NK-92 treated with Interleukin-12 subunit alpha and Interleukin-12 subunit beta, amount 100 ng/mL, for 24 hours (cell line): ENCODE data around the gene TUBB8B.
"Not testable (repeated sequence)": the region's sequence is repeated elsewhere in the genome, so short reads cannot be mapped to it uniquely, and the experiment has no call there.

Experiments
- DNase-seq: peaks from one replicate; lab custom pipeline; 2025; lab: John Stamatoyannopoulos, UW

The TUBB8B gene

DNA sequence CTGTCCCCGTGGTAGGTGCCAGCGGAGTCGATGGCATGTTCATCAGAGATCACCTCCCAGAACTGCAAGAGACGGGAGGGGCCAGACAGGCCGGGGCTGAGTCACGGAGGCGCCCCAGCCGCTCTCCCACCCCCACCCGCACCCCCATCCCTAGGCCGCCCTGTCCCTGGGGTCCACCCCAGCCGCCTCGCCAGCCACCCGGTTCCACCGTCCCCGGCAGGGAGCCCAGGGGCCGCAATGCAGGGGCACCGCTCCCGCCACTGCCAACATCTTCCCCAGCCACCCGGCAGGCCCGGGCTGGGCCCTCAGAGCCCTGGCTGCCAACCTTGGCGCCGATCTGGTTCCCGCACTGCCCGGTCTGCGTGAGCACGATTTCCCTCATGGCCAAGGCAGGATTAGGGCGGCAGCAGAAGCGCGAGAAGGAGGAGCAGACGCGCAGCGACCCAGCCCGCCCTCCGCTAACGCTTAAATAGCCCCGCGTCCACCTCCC lies at the start of gene TUBB8B:
Gene TUBB8B (minus strand): TSS at position 440 of the 490 bp plus-strand sequence. CDS start 58 bp downstream, at position 382.
- not testable (repeated sequence) for DNase-seq

DNA sequence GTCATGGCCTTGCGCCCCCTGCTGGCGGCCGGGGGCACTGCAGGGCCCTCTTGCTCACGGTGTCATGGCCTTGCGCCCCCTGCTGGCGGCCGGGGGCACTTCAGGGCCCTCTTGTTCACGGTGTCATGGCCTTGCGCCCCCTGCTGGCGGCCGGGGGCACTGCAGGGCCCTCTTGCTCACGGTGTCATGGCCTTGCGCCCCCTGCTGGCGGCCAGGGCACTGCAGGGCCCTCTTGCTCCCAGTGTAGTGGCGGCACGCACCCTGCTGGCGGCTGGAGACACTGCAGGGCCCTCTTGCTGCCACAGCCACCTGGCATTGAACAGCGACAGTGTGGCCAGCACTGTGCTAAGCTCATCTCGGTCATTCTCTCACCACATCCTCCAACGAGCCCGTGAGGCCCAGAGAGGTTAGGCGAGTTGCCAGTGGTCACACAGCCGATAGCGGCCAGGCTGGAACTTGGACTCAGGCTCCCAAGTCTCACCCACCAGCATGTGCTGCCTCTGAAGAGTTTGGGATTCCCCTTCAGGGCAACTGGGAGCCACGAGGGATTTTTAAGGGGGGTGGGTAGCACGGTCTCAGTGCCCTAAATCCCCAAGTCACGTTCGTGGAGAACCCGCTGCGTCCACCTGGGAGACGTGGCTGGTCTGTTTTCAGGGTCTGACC lies 48.0 kb upstream of the TUBB8B start:
- DNase-seq = not testable (repeated sequence)

DNA sequence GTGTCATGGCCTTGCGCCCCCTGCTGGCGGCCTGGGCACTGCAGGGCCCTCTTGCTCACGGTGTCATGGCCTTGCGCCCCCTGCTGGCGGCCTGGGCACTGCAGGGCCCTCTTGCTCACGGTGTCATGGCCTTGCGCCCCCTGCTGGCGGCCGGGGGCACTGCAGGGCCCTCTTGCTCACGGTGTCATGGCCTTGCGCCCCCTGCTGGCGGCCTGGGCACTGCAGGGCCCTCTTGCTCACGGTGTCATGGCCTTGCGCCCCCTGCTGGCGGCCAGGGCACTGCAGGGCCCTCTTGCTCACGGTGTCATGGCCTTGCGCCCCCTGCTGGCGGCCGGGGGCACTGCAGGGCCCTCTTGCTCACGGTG lies 47.3 kb upstream of the TUBB8B start:
- DNase-seq = not testable (repeated sequence)

DNA sequence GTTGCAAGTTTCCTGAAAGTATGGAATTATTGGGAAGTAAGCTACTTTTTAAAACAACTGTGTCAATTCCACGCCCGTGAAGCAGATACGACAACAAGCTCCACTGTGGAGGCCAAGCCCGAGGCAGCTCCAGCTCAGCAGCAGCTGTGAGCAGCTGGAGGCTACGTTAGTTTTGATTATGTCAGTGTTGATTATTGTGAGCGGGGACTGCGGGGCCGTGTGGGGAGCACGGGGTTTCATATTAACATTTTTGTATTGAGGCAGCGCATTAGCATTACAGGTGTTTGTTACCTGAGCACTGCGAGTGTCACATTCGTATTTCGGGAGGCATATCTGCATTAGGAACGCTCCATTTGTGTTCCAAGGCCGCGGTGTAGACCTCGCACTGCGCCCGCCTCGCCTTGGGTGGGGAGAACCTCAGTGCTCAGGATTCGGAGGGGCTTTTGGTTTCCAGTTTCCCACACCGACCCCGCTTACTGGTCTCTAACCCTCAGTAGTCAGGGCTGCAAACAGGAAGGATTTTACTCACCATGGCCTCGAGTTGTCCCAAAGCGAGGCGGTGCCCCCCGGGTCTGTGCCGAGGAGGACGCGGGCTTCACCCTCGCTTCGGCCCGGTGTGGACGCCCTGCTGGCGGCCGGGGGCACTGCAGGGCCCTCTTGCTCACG lies 46.8 kb upstream of the TUBB8B start:
- not testable (repeated sequence) for DNase-seq

DNA sequence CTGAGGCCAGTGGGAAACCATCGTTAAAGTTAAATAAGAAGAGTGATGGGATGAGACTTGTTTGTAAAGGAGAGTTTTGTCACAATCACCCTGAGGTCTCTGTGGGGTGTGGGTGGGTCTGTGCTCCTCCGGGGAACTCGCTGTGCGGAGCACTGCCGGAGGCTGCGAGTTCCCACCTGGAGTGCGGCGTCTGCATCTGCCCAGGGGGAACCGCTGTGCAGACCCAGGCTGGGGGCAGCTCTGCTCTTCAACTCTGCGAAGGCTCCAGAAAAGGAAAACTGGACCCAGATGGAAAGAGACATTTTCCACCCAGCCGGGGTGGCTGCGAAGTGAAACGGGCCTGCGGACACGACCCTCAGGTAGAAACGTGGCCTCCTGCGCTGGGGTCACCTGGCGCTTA lies 46.2 kb upstream of the TUBB8B start:
- not testable (repeated sequence) for DNase-seq

DNA sequence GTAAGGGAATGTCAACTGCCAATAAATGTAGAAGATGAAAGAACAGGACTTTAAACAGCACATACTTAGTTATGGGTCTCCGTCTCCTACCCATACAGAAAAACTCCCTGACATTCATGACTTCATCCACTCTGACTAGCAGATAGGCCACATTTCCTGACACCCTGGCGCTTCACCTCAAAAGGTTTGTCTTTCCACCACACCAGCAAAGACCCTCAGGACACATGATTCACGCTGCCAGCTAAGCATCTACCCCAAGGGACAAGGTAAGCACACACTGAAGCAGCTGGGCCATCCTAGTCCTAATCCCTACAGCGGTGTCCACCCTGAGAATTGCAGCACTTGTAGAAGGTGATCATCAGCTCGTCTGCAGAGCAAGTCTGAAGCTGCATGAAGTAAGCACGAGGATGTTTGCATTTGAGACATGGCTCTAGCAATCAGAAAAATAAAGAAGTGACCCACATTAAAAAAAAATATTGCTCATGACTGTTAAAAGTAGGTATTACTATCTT lies 44.5 kb upstream of the TUBB8B start:
- not testable (repeated sequence) for DNase-seq

DNA sequence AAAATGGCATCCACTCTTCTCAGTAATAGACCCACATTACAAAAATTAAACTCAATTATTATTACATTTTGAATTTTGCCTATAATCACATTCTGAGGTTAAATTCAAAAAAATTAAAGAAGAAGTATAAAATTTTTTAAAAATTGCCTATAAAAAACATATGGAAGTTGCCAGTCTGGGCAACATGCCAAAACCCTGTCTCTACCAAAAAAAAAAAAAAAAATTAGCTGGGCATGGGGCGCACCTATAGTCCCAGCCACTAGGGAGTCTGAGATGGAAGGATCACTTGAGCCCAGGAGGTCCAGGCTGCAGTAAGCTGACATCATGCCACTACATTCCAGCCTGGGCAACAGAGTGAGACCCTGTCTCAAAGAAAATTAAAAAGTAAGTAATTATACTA lies 42.1 kb upstream of the TUBB8B start:
- not testable (repeated sequence) for DNase-seq

DNA sequence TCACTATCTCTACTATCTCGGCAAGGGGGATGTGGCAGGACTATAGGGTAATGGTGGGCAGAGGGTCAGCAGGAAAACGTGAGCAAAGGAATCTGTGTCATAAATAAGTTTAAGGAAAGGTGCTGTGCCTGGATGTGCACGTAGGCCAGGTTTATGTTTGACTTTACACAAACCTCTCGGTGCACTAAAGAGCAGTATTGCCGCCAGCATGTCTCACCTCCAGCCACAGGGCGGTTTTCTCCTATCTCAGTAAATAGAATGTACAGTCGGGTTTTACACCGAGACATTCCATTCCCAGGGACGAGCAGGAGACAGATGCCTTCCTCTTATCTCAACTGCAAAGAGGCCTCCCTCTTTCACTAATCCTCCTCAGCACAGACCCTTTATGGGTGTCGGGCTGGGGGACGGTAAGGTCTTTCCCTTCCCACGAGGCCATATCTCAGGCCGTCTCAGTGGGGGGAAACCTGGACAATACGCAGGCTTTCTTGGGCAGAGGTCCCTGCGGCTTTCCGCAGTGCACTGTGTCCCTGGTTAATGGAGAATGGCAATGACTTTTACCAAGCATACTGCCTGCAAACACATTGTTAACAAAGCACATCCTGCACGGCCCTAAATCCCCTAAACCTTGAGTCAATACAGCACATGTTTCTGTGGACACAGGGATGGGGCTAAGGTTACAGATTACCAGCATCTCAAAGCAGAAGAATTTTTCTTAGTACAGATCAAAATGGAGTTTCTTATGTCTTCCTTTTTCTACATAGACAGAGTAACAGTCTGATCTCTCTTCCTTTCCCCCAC lies 41.2 kb upstream of the TUBB8B start:
- not testable (repeated sequence) for DNase-seq

DNA sequence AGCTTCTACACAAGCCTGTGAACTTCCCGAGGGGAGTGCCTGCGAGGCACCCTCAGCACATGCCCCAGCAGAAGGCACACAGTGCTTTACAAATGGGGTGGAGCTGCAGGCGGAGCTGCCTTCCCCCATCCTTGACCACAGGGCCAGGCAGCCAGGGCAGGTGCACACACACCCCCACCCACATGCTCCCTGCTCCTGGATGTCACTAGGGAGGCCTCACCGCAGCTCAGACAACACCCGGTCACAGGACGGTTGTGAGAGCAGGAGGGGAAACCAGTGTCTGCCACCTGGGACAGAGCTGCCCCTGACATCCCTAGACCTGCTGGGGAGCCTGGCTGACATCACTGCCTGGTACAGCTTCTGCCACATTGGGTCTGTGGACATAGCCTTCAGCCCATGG lies 39.7 kb upstream of the TUBB8B start:
- DNase-seq = not testable (repeated sequence)

DNA sequence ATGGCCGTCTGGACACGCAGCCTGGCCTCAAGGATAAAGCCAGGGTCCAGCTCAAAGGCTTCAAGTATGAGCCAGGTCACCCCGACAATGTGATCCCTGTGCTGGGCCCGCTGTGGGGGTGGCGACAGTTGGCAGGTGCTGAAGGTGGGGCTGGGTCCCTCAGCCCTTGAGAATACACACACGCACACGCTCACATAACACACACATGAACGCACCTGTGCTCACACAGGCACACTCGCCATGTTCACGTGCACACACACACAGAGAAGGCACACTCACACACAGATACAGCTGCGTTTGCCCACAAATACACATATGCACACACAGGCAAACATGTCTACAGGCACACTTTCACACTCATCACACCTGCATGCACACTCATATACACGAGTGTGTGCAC lies 35.4 kb upstream of the TUBB8B start:
- not testable (repeated sequence) for DNase-seq

DNA sequence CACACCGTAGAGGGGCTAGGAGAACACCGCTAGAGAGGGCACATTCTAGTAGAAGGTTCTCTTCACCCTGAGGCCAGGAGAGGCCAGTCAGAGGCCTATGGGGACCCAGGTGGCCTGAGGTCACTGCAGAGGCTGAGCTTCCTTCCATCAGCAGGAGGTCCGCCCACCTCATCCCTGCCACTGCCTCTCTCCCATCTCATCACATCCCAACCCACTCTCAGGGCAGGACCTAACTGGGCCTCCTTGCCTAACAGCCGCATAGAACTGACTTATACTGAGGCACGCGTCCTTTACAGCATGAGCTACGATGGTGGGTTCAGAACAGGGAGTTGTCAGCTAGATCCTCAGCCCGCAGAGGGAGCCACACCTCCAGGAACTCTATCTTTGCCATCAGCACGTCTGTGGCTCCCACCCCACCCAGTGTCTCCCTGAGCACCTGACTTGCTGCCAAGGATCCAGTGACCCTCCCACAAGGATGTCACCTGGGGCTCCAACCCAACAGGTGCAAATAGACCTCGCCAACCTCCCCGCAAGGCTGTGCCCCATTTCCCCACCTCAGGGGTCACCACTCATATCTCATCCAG lies 33.3 kb upstream of the TUBB8B start:
- not testable (repeated sequence) for DNase-seq

DNA sequence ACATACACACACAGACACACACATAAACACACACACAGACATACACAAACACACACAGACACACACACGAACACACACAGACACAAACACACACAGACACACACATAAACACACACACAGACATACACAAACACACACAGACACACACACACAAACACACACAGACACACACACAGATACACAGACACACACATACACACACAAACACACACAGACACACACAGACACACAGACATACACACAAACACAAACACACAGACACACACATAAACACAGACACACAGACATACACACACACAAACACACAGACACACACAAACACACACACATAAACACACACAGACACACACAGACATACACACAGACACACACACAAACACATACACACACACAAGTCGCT lies 31.5 kb upstream of the TUBB8B start:
- DNase-seq = not testable (repeated sequence)

DNA sequence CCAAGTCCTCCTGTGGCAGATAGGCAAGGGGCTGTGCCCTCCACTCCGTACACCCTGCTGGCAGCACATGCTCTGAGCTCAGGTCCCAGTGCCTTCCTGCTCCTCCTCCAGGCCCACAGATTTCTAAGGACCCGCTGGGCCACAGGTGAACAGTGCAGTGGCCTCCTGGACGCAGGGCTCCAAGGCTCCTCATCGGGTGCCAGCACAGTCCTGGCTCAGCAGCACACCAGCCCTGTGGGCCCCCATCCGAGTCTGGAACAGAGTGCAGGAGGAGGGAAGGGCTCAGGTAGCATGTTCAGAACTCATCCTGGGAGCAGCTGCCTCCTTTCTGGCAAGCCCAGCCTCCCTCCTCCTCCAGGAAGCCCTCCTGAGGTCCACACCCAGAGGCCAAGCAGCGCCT lies 30.8 kb upstream of the TUBB8B start:
- not testable (repeated sequence) for DNase-seq

DNA sequence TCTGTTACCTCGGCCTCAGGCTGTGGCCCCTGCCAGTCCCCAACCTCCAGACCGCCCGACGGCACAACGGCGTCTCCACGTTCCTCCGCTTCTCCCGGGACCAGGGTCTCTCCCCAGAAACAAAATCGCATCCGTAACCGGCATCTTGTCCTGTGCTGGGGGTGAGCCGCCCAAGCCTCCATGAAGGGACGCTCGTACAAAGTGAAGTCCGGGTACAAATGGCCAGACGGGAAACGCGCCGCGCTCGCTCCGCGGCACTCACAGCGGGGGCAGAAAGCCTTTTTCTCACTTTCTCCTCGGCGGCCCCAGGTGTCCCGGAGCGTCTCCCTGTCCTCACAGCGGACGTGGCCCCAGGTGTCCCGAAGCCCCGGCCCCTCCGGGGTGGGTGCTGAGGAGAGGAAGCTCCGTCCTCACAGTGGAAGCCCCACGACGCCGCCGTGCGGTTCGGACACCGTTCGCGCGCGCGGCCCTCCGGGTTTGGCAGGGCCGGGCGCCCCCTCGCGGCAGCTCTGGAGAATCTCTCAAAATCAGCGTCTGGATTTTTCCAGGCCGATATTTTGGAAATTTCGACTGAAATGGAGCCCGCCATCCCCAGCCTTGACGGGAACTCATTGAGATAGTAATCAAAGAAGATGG lies 26.2 kb upstream of the TUBB8B start:
- not testable (repeated sequence) for DNase-seq

DNA sequence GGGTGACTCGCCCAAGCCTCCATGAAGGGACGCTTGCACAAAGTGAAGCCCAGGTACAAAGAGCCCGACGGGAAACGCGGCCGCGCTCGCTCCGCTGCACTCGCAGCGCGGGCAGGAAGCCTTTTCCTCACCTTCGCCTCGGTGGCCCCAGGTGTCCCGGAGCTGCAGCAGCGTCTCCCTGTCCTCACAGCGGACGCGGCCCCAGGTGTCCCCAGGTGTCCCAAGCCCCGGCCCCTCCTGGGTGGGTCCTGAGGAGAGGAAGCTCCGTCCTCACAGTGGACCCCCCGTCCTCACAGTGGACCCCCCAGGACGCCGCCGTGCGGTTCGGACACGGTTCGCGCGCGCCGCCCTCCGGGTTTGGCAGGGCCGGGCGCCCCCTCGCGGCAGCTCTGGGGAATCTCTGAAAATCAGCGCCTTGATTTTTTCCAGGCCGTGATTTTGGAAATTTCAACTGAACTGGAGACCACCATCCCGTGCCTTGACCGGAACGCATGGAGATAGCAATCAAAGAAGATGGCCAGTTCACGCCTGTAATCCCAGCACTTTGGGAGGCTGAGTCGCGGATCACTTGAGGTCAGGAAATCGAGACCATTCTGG lies 23.9 kb upstream of the TUBB8B start:
- DNase-seq = not testable (repeated sequence)

DNA sequence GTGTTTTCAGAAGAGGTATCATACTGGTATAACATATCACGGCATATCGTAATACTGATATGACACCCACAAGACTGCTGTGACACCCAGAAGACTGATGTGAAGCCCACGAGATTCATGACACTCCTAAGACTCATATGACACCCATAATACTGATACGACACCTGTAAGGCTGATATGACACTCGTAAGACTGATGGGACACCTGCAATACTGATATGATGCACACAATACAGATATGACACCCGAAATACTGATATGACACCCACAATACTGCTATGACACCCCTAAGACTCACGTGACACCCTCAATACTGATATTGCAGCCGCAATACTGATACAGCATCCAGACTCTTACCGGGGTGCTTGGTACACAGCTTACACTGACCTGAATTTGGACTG lies 18.3 kb upstream of the TUBB8B start:
- not testable (repeated sequence) for DNase-seq

DNA sequence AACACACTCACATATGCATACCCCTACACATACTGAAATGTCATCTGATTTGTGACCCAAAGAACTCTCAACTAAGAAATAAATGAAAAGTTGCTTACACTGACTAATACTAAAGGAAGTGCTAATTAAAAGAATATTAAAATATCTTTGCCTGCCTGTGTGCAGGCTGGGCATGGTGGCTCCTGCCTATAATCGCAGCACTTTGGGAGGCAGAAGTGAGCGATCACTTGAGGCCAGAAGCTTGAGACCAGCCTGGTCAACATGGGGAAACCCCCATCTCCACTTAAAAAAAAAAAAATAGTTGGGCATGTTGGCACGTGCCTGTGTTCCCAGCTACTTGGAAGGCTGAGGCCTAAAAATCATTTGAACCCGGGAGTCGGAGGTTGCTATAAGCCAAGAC lies 14.9 kb upstream of the TUBB8B start:
- DNase-seq = not testable (repeated sequence)

DNA sequence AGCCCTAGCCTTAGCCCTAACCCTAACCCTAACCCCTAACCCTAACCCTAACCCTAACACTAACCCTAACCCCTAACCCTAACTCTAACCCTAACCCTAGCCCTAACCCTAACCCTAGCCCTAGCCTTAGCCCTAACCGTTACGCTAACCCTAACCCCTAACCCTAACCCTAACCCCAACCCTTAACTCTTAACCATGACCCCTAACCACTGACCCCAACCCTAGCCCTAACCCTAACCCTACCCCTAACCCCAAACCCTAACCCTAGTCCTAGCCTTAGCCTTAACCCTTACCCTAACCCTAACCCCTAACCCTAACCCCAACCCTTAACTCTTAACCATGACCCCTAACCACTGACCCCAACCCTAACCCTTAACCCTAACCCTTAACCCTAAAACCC lies 14.2 kb upstream of the TUBB8B start:
- not testable (repeated sequence) for DNase-seq

DNA sequence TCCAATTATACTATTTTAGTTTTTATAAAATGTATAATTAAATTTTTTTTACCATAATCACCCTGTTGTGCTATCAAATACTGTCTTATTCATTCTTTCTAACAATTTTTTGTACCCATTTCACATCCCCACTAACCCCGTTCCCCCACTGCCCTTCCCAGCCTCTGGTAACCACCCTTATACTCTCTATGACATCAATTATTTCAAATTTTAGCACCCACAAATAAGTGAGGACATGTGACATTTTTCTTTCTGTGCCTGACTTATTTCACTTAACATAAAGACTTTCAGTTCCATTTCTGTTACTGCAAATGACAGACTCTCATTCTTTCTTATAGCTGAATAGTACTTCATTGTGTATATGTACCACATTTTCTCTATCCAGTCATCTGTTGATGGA lies 5.0 kb upstream of the TUBB8B start:
- not testable (repeated sequence) for DNase-seq

DNA sequence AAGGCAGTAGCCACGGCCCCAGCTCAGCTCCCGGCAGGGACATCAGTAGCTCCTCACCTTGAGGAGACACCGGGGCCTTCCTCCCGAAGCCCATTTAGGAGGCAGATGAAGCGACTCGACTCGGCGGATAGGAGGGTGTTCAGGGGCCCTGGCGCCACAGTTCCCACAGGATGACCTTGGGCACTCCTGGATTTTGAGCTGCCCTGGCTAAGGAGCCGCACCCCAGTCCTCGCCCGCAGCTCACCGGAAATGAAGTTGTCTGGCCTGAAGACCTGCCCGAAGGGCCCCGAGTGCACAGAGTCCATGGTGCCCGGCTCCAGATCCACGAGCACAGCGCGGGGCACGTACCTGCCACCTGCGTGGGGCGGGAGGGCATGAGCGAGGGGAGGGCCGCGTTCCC lies 719 bp downstream of the TUBB8B start:
- DNase-seq = not testable (repeated sequence)

DNA sequence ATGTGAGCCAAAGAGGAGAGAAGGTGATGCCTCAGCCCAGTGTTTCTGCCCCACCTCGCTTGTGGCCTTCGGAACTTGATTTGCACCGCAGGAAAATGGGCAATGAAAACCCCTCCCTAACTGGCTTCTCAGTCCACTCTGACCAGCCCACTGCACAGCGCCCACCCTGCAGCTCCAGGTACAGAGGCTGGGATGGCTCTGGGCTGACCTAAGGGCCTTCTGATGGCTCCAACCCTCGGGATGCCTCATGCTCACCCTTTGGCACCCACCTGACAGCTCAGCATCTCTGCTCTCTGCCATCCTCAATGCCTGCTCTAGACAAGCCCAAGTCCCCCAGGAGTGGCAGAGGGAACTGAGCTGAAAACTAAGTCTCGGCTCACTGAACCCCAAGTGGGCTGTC lies 36.2 kb downstream of the TUBB8B start:
- not testable (repeated sequence) for DNase-seq
